HG03039 (cell line): Measurements from ENCODE around the gene FAM229B.
A peak's percentile ranks its signal among the peaks of the same experiment; 100 is the strongest.
"Not testable (repeated sequence)": the region's sequence is repeated elsewhere in the genome, so short reads cannot be mapped to it uniquely, and the experiment has no call there.

Experiments
- ATAC-seq: cut with Tn5 transposase; IDR thresholded peaks from one replicate; pipeline ENCODE4 v1.9.1; 2021; ENCODE audit warnings: mild to moderate bottlenecking, moderate library complexity; ENCODE audit not compliant: unreplicated experiment

Gene FAM229B

GRCh38 chr6:112087136-112087911 lies at the start of gene FAM229B, which contains the start of gene TUBE1:
Gene FAM229B (plus strand): TSS chr6:112087591. CDS start chr6:112099284, 11,693 bp downstream.
Gene TUBE1 (minus strand): TSS chr6:112087482. CDS start chr6:112087434, 48 bp downstream.
- ATAC-seq, result peak; percentile 97

GRCh38 chr6:112037783-112038216 lies 49.6 kb upstream of the FAM229B start:
- ATAC-seq, result no peak

- ATAC-seq, result no peak
Observed at GRCh38 chr6:112038268-112038667, 49.1 kb upstream of the FAM229B start.

- no peak for ATAC-seq
Observed at GRCh38 chr6:112038756-112039430, 48.5 kb upstream of the FAM229B start.

- ATAC-seq, result no peak
Observed at GRCh38 chr6:112039431-112039770, 48.0 kb upstream of the FAM229B start.

GRCh38 chr6:112040956-112041355 lies 46.4 kb upstream of the FAM229B start:
- ATAC-seq, result no peak

- no peak for ATAC-seq
Observed at GRCh38 chr6:112041535-112041934, 45.9 kb upstream of the FAM229B start.

- peak; percentile 90 for ATAC-seq
Observed at GRCh38 chr6:112043032-112044007, 44.1 kb upstream of the FAM229B start.

GRCh38 chr6:112044196-112044595 lies 43.2 kb upstream of the FAM229B start:
- no peak for ATAC-seq

GRCh38 chr6:112044856-112045255 lies 42.5 kb upstream of the FAM229B start:
- ATAC-seq, result no peak

GRCh38 chr6:112047523-112047922 lies 39.9 kb upstream of the FAM229B start:
- ATAC-seq, result not testable (repeated sequence)

GRCh38 chr6:112049026-112049799 lies 38.2 kb upstream of the FAM229B start:
- no peak for ATAC-seq

- ATAC-seq, result no peak
Observed at GRCh38 chr6:112049996-112050395, 37.4 kb upstream of the FAM229B start.

GRCh38 chr6:112050429-112050828 lies 37.0 kb upstream of the FAM229B start:
- no peak for ATAC-seq

- not testable (repeated sequence) for ATAC-seq
Observed at GRCh38 chr6:112051251-112051740, 36.1 kb upstream of the FAM229B start.

- no peak for ATAC-seq
Observed at GRCh38 chr6:112054001-112054400, 33.4 kb upstream of the FAM229B start, which contains the start of gene CCN6. Gene CCN6 (plus strand): TSS chr6:112054104. CDS start chr6:112054358, 254 bp downstream.

GRCh38 chr6:112054555-112055190 lies 32.7 kb upstream of the FAM229B start:
- no peak for ATAC-seq

- no peak for ATAC-seq
Observed at GRCh38 chr6:112058243-112059032, 29.0 kb upstream of the FAM229B start.

- no peak for ATAC-seq
Observed at GRCh38 chr6:112061605-112062004, 25.8 kb upstream of the FAM229B start.
